Mucosa of descending colon (tissue), 3 donors: ENCODE results near the gene NDUFS5. TPM values are rescaled to one million over a fixed set of nuclear protein-coding genes. Genes with fewer than 3 reads are reported as not detected.
"Not testable (repeated sequence)": the region's sequence is repeated elsewhere in the genome, so short reads cannot be mapped to it uniquely, and the experiment has no call there.

ENCODE experiments used
- ATAC-seq: fragments of 200-7000 bp; cut with Tn5 transposase; one replicate; pipeline ENCODE4 v1.9.1; 2020; ENCODE audit warnings: mild to moderate bottlenecking, moderate library complexity
- DNase-seq, 3 donors: peaks; one replicate each; pipeline ENCODE4 v3.0.0-alpha.2; 2020
- H3K36me3 ChIP-seq: fragments of 200-600 bp; one replicate; pipeline ENCODE4 v1.8.0; 2021; ENCODE audit warnings: low read depth, mild to moderate bottlenecking
- H3K4me1 ChIP-seq: fragments of 200-600 bp; one replicate; pipeline ENCODE4 v1.8.0; 2021; ENCODE audit warnings: low read depth, mild to moderate bottlenecking
- H3K4me3 ChIP-seq: fragments of 200-600 bp; one replicate; pipeline ENCODE4 v1.8.0; 2021; ENCODE audit warnings: mild to moderate bottlenecking
- H3K9me3 ChIP-seq: fragments of 200-600 bp; one replicate; pipeline ENCODE4 v1.8.0; 2021; ENCODE audit warnings: mild to moderate bottlenecking
- CTCF ChIP-seq: fragments of 200-600 bp; IDR thresholded peaks from one replicate; pipeline ENCODE4 v1.8.0; 2022; ENCODE audit warnings: antibody characterized with exemption, mild to moderate bottlenecking
- intact Hi-C, 2 donors: fragments of 100-400 bp; cut with DNase I in 1 of 2; cut with micrococcal nuclease in 1 of 2; formaldehyde crosslinking; loops; one replicate each; pipeline versions ENCODE4 v1.11.0 to v1.11.1; 2022; cut with DNase I, micrococcal nuclease
- total RNA-seq, 3 donors: library from RNA; stranded (reverse); fragmentation: NEBNext Ultra II Directional in 2 of 3; extraction: Animal tissue kit (Norgen Biotek cat#: 25700) in 2 of 3; gene quantifications; one replicate each; pipeline versions ENCODE4 v1.2.1 to v1.2.4, GENCODE V29; 2021 to 2023
- donor health status: DM: no; HTN: no; CAD: no; lungs with moderate emphysema.
- donor health status: DM: no; HTN: no; CAD: no.
- donor health status: DM: no; HTN: yes; CAD: no.

The NDUFS5 gene
- total RNA-seq, 3 donors from 2014 or later: 167 to 224 (median 183) TPM

GRCh38 chr1:39048745-39049370 lies 22.7 kb downstream of the NDUFS5 start:
- no peak overlapping the region for H3K4me3 ChIP-seq
- H3K36me3 ChIP-seq: no peaks in the 10 kb centered on the region
- no peaks in the 10 kb centered on the region for H3K9me3 ChIP-seq
- no peaks in the 10 kb centered on the region for H3K4me1 ChIP-seq
- no peak for ATAC-seq
- intact Hi-C loops: no loop called here
- DNase-seq: peak in 1 of 3 donors; percentile 6
- TF ChIP-seq CTCF: no peak

GRCh38 chr1:39050001-39050400 lies 23.9 kb downstream of the NDUFS5 start:
- no peak for TF ChIP-seq CTCF
- DNase-seq (peak in 1 of 3 donors; percentile 6), ATAC-seq (no peak)
- H3K4me3 ChIP-seq: no peak overlapping the region
- H3K4me1 ChIP-seq: no peaks in the 10 kb centered on the region
- no peaks in the 10 kb centered on the region for H3K36me3 ChIP-seq
- no peaks in the 10 kb centered on the region for H3K9me3 ChIP-seq
- intact Hi-C loops: no loop called here

- intact Hi-C loops, H3K9me3 ChIP-seq, H3K36me3 ChIP-seq, ATAC-seq, DNase-seq, H3K4me3 ChIP-seq, H3K4me1 ChIP-seq: not testable (repeated sequence)
These were observed 25.2 kb downstream of the NDUFS5 start for GRCh38 chr1:39051193-39051850.

- no peak for TF ChIP-seq CTCF
- DNase-seq: no peak
- no peaks in the 10 kb centered on the region for H3K36me3 ChIP-seq
- H3K9me3 ChIP-seq: no peaks in the 10 kb centered on the region
- no peak for ATAC-seq
- intact Hi-C loops: no loop called here
- H3K4me3 ChIP-seq: no peak overlapping the region
- no peaks in the 10 kb centered on the region for H3K4me1 ChIP-seq
These were observed 25.8 kb downstream of the NDUFS5 start for GRCh38 chr1:39051956-39052355.

- H3K9me3 ChIP-seq, H3K4me3 ChIP-seq, intact Hi-C loops, H3K4me1 ChIP-seq, H3K36me3 ChIP-seq, ATAC-seq: not testable (repeated sequence)
- peak in 1 of 3 donors; percentile 6 for DNase-seq
These were observed 29.1 kb downstream of the NDUFS5 start for GRCh38 chr1:39055213-39055710.

- DNase-seq, H3K9me3 ChIP-seq, H3K36me3 ChIP-seq, H3K4me1 ChIP-seq, ATAC-seq, H3K4me3 ChIP-seq, intact Hi-C loops: not testable (repeated sequence)
These were observed 35.4 kb downstream of the NDUFS5 start for GRCh38 chr1:39061516-39061915.

- H3K4me3 ChIP-seq: no peak overlapping the region
- no peaks in the 10 kb centered on the region for H3K36me3 ChIP-seq
- no peak for ATAC-seq
- TF ChIP-seq CTCF: no peak
- no peaks in the 10 kb centered on the region for H3K9me3 ChIP-seq
- H3K4me1 ChIP-seq: peaks cover 8% of the 10 kb centered on the region
- intact Hi-C loops: no loop called here
- DNase-seq: no peak
These were observed 35.8 kb downstream of the NDUFS5 start for GRCh38 chr1:39061951-39062350.
